Measurements from ENCODE around the gene ATF4.

ATF4 gene

DNA sequence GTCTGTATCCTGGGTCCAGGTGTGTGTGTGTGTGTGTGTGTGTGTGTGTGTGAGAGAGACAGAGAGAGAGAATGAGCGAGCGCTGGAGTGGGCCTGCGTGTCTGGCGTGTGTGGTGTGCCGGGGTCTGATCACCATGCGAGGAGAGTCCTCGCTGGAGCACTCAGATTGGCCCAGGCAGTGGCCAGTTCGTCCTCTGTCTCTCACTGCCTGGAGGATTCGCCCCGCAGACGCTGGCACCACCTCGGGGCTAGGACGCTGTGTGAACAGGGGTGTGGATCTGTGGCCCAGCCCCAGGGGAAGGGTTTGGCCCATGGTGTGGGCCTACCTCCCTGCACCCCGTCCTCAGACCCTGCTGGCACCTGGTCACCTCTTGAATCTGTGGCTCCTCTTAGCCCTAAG lies 38.6 kb downstream of the ATF4 start:
- DNase-seq = no peak

DNA sequence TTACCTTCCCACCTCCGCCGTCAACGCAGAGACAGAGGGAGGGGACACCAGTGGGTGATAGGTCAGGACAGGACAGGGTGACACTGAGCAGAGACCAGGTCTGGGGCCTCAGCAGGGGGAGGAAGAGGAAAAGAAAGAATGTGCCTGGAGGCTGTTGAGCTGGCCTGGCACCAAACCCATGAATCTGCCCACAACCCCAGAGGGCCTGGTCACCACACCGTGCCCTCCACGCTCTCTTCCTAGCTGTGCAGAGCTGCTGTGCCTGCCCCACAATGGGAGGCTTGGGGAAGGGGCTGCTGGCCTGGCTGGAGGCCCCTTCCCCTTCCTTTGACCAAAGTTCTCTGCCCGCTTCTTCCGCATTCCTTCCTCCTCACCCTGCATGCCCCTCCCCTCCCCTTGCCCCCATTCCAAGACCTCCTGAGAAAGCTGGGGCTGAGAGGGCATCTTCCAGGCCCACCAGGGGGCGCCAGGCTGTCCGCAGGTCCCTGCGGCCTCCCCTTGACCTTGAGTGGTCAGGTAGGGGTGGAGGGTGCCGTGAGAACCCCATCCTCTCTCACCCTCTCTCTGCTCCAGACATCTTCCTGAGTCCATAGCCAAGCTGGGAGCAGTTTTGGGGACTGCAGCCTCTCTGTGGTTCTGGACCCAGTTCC lies 39.2 kb downstream of the ATF4 start:
- no peak for DNase-seq

DNA sequence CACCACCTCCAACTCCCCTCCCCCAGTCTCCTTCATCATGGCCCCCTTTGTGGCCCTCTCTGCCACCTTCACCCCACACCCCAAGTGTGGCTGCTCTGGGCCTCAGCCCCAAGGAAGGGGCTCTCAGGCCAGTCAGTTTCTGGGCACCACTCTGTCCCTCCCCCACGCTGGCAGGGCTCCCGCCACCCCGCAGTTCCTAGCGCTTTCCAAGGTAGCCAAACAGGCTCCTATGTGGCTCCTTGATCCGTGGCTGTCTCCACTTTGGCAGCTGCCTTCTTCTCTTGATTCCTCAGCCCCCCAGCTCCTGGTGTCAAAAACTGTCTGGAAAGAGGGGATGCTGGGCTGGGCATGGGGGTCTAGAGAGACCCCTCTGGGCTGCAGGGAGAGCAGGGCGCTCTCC lies 39.8 kb downstream of the ATF4 start:
- DNase-seq = no peak

DNA sequence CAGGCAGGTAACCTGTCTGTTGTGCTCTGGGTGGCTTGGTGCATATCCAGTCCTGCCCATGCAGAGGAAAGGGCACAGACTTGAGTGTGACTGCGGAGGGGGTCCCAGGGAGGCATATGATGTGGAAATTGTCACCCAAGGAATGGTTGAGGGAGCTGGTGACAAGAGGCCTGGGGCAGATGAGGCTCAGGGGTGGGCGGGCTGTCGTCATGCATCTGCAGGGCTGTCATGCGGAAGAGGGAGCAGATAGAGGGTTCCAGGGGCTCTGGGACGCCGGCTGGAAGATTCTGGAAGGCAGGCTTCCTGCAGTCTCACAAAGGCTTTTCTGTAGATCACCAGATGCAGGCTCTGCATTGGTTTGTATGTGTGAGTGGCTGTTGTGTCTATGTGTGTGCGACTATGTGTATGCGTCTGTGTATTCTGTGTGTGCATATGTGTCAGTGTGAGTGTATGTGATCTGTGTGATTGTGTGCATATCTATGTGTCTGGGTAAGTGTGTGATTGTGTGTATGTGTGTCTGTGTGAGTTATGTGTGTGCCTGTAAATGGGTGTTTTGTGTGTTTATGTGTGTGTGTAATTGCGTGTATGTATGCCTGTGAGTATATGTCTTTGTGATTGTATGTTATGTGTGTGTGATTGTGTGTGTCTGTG lies 42.6 kb downstream of the ATF4 start:
- no peak for DNase-seq

DNA sequence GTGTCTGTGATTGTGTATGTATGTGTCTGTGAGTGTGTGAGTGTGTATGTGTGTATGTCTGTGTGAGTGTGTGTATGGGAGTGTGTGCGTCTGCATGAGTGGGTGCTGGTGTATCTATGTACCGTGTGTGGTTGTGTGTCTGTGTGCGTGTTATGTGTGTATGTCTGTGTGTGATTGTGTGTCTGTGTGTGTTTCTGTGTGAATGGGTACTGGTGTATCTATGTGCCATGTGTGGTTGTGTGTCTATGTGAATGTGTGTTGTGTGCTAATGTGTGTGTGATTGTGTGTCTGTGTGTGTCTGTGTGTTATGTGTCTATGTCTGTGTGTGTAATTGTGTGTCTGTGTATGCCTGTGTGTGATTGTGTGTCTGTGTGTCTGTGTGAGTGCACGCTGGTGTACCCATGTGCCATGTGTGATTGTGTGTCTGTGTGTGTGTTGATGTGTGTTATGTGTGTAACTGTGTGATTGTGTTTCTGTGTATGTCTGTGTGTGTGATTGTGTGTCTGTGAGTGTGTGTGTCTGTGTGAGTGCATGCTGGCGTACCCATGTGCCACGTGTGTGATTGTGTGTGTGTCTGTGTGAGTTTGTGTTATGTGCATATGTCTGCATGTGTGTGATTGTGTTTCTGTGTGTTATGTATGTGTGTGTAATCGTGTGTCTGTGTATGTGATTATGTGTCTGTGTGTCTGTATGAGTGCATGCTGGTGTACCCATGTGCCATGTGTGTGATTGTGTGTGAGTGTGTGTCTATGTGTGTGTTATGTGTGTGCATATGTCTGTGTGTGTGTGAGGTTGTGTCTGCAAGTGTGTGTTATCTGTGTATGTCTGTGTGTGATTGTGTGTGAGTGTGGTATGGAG lies 43.4 kb downstream of the ATF4 start:
- DNase-seq = no peak

DNA sequence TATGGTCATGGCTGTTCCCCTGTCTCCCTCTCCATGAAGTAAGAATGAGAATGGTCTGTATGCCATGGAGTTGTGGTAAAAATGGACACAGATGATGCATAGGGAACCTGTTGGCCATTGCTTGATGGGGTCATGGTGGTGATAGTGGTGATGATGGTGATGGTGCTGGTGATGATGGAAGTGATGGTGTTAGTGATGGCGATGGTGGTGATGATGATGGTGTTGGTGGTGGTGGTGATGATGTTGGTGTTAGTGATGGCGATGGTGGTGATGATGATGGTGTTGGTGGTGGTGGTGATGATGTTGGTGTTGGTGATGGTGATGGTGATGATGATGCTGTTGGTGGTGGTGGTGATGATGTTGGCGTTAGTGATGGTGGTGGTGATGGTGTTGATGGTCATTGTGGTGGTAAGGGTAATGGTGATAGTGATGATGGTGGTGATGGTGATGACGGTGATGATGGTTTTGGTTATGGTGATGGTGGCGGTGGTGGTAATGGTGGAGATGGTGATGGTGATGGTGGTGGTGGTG lies 45.1 kb downstream of the ATF4 start:
- DNase-seq = no peak

DNA sequence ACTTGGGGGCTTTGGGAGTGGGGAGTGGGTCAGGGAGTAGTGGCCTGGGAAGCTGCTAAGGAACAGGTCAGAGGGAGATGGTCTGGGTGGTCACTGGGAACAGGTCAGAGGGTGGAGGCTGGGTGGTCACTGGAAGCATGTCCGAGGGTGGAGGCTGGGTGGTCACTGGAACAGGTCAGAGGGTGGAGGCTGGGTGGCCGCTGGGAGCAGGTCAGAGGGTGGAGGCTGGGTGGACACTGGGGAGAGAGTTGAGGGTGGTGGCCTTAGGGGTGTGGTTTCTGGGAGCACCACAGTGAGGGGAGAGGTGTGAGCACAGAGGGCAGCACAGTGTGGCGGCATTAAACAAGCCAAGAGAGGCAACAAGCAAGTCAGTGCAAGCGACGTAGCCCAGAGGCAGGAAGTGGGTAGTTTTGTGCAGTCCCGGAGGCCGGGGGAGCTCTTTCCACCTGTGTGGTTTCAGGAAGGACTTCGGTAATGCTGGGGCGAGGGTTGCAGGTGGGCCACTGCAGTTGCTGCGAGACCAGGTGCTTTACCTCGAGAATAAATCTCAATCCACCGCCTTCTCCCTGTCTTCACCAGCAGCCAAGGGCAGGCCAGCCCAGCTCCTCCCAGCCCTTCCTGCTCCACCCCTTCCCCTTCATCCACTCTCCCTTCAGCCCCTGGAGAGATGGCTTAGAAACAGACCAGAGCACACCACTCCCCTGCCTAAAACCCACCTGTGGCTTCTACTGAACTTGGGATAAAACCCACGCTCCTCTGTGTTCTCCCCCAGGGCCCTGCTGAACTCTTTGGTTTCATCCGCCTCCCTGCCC lies 47.0 kb downstream of the ATF4 start:
- DNase-seq = no peak

DNA sequence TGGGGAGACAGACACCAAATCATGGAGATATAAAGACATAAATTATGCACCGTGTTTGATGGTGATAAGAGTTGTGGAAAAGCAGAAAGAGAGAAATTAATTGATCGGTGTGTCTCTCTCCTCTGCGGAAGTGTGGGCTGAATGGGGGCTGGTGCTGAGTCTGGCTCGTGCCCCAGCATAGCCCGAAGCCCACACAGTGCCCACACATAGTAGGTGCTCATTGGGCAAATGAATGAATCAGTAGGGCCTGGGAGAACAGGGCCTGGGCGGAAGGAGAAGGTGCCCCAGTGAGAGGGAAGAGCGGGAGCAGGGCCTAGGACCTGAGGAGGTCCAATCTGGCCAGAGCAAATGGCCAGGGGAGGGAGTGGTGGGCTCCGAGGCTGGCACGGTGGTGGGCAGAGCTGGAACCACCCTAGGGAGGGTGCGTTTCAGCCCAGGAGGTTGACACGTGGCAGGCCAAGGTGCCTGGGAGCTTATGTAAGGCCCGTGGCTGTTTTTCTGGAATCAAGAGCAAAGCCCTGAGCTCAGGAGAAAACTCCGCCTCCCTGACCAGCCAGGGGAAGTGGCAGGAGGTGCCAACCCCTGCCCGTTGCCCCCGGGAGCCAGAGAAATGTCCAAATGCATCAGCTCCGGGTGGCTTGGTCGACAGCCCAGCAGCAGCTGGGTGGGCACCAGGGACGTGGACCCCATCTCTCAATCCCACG lies 48.1 kb downstream of the ATF4 start:
- no peak for DNase-seq

DNA sequence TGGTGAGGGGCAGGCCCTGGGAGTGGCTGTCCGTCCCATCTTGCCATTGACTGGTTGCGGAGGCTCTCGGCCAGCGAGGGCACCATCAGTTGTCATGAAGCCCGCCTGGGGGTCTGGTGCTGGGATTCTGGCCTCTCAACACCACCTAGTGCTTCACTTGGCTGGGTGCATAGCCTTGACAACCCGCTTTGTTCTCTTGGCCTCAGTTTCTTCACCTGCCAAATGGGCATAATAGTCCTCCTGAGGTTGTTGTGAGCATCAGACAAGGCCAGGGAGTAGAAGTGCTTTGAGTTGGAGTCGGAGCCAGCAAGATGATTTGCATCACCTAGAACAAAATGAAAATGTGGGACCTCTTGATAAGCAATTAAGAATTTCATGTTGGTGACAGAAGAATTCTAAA lies 48.7 kb downstream of the ATF4 start:
- no peak for DNase-seq

DNA sequence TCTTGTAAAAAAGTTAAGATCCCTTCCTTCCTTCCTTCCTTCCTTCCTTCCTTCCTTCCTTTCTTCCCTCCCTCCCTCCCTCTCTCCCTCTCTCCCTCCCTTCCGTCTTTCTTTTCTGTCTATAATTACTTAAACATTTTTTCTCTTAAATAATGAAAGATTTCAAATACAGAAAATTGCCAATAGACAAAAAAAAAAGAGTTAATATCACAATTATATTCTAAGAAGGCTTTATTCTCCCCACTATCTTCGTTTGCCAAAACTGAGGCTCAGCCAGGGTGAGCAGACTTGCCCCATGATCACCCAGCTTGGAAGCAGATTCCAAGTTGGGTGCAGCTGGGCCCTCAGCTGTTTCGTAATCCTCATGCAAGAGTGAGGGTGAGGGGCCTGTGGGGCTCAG lies 49.9 kb downstream of the ATF4 start:
- DNase-seq = no peak

DNA sequence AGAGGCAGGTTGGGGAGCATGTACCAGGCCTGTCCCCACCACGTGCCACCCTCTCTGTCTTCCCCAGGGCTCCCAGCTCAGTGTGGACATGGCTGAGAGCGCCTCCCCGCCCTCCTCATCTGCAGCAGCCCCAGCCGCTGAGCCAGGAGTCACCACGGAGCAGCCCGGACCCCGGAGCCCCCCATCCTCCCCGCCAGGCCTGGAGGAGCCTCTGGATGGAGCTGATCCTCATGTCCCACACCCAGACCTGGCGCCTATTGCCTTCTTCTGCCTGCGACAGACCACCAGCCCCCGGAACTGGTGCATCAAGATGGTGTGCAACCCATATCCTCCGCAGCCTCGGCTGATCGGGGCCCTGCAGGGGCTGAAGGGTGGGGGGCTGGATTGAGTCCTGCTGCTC lies 50.3 kb downstream of the ATF4 start, which contains the start of gene CACNA1I:
Gene CACNA1I, plus strand, starts transcription at position 89 of the 400 bp plus-strand sequence. Its CDS starts 0 bp downstream, at position 89.
- no peak for DNase-seq

DNA sequence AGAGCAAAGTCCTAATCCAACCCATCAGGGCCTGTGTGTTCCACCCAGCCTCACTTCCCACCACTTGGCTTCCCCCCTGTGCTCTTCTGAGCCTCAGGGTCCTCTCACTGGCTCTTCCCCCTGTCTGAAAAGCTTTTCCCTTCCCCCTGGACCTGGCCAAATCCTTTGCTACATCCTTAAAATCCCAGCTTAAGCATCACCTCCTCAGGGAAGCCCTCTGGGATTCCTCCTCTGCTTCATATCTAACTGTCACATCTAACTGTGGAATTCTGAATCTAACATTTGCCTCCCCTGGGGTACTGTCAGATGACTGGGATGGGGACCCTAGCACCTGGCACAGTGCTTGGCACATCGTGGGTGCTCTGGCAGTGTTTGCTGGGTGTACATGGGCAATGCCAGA lies 51.2 kb downstream of the ATF4 start:
- DNase-seq = no peak

Measured in inflammatory macrophage (primary cell).